Subcutaneous adipose tissue (tissue), 4 donors: ENCODE data around the gene SLIT3. TPM values are rescaled to one million over a fixed set of nuclear protein-coding genes. Genes with fewer than 3 reads are reported as not detected.

Experiments used
- CTCF ChIP-seq: fragments of 450-650 bp; IDR thresholded peaks from one replicate; pipeline ENCODE4 v1.5.1; 2016; ENCODE audit warnings: low read depth, mild to moderate bottlenecking, control low read depth, antibody characterized with exemption, moderate library complexity
- total RNA-seq, 4 donors: library from RNA; depleted of rRNA; stranded (reverse); fragments of >200 nt; gene quantifications; one replicate each; pipeline ENCODE4 v1.1.0, GENCODE V29; 2016

The SLIT3 gene
- total RNA-seq, 4 donors from 2014 or later = 48.1 to 163 (median 83.2) TPM

- no peak for TF ChIP-seq CTCF
These were observed 498.6 kb downstream of the SLIT3 start for GRCh38 chr5:168802337-168802736.

DNA sequence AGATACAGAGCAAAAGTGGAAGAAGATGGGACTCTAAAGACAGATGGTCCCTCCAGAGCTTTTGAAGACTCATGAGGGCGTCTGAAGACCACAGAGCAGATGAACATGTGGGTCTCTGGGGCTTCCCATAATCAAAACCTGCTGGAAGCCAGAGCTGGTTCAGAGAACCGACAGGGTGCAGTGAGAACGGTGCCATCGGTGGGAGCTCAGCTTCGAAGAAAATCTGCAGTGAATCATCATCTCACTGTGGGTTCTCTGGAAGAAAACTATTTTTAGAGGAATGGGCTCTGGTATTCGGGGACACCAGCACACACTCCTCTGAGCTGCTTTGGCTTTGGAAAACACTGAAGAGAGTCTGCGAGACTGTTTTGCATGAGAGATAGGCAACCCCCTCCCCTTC lies 499.4 kb downstream of the SLIT3 start:
- no peak for TF ChIP-seq CTCF

DNA sequence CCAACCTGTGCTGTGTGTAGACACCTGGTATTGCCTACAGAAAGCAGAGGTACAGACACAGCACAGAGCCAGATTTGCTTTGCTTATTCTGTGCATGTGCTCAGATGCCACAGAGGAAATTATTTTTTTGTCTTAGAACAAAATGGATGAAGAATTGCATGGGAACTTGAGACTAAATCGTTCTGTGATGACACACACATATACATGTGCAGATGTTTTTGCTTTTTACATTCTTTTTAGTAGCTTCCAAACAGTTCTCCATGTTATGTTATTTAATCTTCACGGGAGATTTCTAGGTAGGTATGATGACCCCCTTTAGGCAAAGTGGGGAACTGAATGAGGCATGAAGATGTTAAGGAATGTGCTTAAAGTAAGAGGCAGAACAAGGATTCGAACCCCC lies 500.2 kb downstream of the SLIT3 start:
- no peak for TF ChIP-seq CTCF

- no peak for TF ChIP-seq CTCF
These were observed 502.6 kb downstream of the SLIT3 start for GRCh38 chr5:168798065-168799023.

DNA sequence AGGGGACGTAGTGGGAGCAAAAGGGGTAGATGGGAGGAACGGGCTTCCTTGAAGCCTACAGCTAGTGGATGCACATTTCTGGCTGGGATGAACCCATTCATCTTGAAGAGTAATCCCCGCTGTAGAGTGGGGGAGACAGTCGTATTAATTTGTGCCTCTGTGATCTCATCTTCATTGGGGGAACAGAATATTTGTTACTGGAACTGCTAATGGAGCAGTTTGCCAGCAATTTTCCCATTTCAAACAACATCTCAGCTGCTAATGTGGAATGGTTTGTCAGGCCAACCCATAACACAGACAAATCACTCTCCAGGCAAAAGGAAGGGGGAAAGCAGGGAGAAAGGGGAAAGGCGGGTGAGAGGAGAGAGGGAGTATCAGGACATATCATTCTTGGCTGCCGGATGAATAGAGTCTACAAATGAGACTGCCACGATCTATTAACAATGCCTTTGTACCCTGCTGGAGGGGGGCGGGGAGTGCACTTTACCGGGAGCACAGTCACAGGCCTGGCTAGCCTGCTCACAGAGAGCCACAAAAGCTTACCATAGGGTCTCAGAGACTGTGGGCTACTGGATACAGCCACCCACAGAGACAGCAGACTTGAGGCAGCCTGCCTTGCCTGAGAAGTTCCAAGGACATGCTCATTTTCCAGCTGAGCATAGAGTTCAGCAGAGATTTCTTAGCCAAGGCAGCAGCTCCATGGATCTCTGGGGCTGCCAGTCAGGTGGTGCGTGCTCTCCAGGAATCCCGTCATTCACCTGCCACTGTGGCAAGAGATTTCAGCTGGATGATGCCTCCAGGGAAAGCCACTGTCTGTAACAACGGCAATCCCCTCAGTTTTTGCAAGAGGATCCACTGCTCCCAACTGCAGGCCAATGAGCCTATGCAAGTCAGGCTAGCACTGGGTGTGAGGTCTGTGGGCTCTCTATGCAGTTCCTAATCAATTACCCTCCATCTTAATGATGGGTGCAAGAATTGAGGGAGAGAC lies 504.1 kb downstream of the SLIT3 start:
- TF ChIP-seq CTCF = no peak

- TF ChIP-seq CTCF = no peak
These were observed 504.9 kb downstream of the SLIT3 start for GRCh38 chr5:168796000-168796399.
